ENCODE measurements around the gene CHSY1.

The CHSY1 gene

DNA sequence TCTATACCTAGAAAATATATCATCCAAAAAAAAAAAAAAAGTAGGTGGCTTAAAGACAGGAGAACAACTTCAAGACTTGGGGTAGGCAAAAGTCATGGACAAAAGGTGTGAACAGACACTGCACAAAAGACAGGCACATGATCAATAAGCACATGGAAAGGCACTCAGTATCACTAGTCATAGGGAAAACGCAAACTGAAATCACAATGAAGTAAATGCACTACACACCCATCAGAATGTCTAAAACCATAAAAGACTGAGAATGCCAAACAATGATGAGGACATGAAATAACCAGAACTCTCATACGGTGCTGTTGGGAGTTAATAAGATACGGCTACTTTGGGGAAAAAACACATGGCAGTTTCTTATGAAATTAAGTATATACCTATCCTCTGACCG, 40.0 kb downstream of the CHSY1 start:
- TF ChIP-seq FOXP2 (optimal IDR thresholded peaks at IDR 0.05; ENCODE audit: borderline replicate concordance, extremely low read depth, extremely low read length, insufficient read depth) (no peak), TAF1 (IDR thresholded peaks at IDR 0.05; ENCODE audit: borderline replicate concordance, insufficient read depth, low read length) (no peak), SIN3A (IDR thresholded peaks at IDR 0.05; ENCODE audit: borderline replicate concordance, insufficient read depth, low read length) (no peak), POLR2AphosphoS5 (IDR thresholded peaks at IDR 0.05; ENCODE audit: low read depth, low read length) (no peak)
- TF ChIP-seq, protein P1, sequence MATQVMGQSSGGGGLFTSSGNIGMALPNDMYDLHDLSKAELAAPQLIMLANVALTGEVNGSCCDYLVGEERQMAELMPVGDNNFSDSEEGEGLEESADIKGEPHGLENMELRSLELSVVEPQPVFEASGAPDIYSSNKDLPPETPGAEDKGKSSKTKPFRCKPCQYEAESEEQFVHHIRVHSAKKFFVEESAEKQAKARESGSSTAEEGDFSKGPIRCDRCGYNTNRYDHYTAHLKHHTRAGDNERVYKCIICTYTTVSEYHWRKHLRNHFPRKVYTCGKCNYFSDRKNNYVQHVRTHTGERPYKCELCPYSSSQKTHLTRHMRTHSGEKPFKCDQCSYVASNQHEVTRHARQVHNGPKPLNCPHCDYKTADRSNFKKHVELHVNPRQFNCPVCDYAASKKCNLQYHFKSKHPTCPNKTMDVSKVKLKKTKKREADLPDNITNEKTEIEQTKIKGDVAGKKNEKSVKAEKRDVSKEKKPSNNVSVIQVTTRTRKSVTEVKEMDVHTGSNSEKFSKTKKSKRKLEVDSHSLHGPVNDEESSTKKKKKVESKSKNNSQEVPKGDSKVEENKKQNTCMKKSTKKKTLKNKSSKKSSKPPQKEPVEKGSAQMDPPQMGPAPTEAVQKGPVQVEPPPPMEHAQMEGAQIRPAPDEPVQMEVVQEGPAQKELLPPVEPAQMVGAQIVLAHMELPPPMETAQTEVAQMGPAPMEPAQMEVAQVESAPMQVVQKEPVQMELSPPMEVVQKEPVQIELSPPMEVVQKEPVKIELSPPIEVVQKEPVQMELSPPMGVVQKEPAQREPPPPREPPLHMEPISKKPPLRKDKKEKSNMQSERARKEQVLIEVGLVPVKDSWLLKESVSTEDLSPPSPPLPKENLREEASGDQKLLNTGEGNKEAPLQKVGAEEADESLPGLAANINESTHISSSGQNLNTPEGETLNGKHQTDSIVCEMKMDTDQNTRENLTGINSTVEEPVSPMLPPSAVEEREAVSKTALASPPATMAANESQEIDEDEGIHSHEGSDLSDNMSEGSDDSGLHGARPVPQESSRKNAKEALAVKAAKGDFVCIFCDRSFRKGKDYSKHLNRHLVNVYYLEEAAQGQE (IDR thresholded peaks at IDR 0.05; ENCODE audit: insufficient read depth in 1 of 2, low read depth in 2 of 2, low read length in 2 of 2): no peak

GRCh38 chr15:101210466-101210865, 41.4 kb downstream of the CHSY1 start:
- TF ChIP-seq, protein P1 (IDR thresholded peaks at IDR 0.05; ENCODE audit: insufficient read depth in 1 of 2, low read depth in 2 of 2, low read length in 2 of 2): no peak
- TF ChIP-seq FOXP2 (optimal IDR thresholded peaks at IDR 0.05; ENCODE audit: borderline replicate concordance, extremely low read depth, extremely low read length, insufficient read depth): no peak
- no peak for TF ChIP-seq POLR2AphosphoS5 (IDR thresholded peaks at IDR 0.05; ENCODE audit: low read depth, low read length)
- no peak for TF ChIP-seq TAF1 (IDR thresholded peaks at IDR 0.05; ENCODE audit: borderline replicate concordance, insufficient read depth, low read length)
- no peak for TF ChIP-seq SIN3A (IDR thresholded peaks at IDR 0.05; ENCODE audit: borderline replicate concordance, insufficient read depth, low read length)

GRCh38 chr15:101210058-101210457, 41.8 kb downstream of the CHSY1 start:
- TF ChIP-seq POLR2AphosphoS5 (IDR thresholded peaks at IDR 0.05; ENCODE audit: low read depth, low read length): no peak
- TF ChIP-seq FOXP2 (optimal IDR thresholded peaks at IDR 0.05; ENCODE audit: borderline replicate concordance, extremely low read depth, extremely low read length, insufficient read depth): no peak
- TF ChIP-seq TAF1 (IDR thresholded peaks at IDR 0.05; ENCODE audit: borderline replicate concordance, insufficient read depth, low read length): no peak
- TF ChIP-seq SIN3A (IDR thresholded peaks at IDR 0.05; ENCODE audit: borderline replicate concordance, insufficient read depth, low read length): no peak
- TF ChIP-seq, protein P1 (IDR thresholded peaks at IDR 0.05; ENCODE audit: insufficient read depth in 1 of 2, low read depth in 2 of 2, low read length in 2 of 2): no peak

- TF ChIP-seq, protein P1 (IDR thresholded peaks at IDR 0.05; ENCODE audit: insufficient read depth in 1 of 2, low read depth in 2 of 2, low read length in 2 of 2): no peak
- TF ChIP-seq FOXP2 (optimal IDR thresholded peaks at IDR 0.05; ENCODE audit: borderline replicate concordance, extremely low read depth, extremely low read length, insufficient read depth): no peak
- TF ChIP-seq SIN3A (IDR thresholded peaks at IDR 0.05; ENCODE audit: borderline replicate concordance, insufficient read depth, low read length): no peak
- TF ChIP-seq POLR2AphosphoS5 (IDR thresholded peaks at IDR 0.05; ENCODE audit: low read depth, low read length): no peak
- no peak for TF ChIP-seq TAF1 (IDR thresholded peaks at IDR 0.05; ENCODE audit: borderline replicate concordance, insufficient read depth, low read length)
Observed at GRCh38 chr15:101209285-101209845, 42.5 kb downstream of the CHSY1 start.

Data from PFSK-1 (cell line).